NCI-H1092 (cell line): Measurements from ENCODE around the gene TRAP1.

Experiments
- DNase-seq: peaks from one replicate; lab custom pipeline; 2025; lab: John Stamatoyannopoulos, UW

The TRAP1 gene

DNA sequence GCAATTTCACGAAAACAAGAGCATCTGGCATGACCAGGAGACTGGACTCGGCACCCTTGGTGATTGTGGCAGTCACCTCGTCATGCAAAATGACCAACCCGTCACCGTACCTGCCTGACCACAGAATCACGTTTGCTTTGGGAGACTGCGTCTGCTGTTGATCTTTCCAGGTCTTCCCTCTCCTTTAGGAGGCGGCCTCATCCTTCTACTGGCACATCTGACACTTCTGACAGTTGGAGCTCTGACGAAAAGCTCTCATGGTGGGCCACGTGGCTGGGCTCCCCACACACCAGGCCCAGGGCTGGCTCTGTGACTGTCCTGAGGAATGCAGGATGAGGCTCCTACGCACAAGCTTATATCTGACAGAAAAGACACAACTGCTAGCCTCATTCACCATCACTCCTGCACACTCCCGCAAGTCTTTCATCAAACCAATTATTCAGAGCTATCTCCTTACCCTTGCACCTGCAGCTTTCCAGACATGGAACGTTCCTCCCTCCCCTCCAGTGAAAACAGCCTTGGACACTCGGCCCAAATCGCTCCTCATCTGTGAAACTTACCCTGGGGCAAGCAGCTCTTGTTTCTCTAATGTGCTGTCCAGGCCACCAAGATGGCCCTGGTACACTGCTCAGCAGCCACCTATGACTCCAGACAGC, 3.6 kb downstream of the TRAP1 start:
- no peak for DNase-seq

DNA sequence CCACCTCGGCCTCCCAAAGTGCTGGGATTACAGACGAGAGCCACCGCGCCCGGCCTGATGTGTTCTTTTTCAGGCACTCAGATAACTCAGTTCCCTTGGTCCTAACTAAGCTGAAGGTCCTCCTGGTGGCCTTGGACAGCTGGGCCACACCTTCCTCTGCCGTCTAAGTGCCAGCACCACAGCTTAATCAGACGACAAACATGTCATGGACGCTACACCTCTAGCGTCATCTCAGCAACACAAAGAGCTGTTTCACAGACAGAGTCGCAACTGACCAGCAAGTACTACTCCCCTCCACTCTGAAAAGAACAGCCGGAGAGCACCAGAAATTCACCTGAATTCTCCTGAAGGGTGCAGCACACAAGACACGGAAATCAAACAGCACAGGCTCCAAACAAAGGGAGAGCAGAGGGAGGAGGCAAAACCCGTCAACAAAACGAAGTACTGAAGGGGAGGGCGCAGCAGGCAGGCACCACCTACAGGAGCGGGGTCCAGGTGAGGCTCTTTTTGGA, 4.4 kb downstream of the TRAP1 start:
- DNase-seq, result no peak

DNA sequence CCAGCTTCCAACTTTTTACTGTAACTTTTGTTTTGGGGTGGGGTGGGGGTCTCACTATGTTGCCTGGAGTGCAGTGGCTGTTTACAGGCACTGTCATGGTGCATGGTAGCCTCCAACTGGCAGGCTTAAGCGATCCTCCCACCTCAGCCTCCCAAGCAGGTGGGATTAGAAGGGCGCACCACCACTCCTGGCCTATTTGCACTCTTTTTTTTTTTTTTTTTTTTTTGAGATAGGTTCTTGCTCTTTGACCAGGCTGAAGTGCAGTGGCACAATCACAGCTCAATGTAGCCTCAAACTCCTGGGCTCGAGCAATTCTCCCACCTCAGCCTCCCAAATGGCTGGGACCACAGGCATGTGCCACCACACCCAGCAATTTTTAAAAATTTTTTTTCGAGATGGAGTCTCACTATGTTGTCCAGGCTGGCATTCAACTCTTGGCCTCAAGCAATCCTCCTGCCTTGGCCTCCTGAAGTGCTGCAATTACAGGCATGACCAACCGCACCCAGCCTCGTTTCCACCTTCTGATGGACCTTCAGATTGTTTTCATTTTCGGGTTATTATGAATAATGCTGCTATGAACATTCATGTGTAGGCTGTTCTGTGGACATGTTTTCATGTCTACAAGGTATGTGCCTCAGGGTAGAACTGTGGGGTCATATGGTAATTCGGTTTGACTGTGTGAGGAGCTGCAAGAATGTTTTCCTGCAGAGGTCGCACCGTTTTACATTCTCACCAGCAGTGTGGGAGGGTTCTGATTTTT, 10.9 kb downstream of the TRAP1 start:
- DNase-seq, result no peak

DNA sequence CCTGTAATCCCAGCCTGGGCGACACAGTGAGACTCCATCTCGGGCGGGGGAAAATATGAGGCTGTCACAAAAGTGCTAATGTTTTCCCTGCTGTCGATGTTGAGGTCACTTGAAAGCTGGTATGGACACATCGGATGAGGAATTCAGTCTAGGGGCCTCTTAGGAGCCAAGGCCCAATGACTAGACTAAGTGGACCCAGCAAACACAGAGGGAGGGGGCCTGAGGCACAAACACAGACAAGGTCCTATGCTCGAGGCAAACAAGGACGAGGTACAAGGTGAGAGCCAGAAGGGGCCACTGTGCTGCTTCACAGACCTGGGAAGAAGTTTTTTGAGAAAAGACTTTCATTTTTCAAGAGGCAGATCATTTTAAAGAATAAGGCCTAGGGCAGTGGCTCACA, 15.2 kb downstream of the TRAP1 start:
- DNase-seq, result no peak

DNA sequence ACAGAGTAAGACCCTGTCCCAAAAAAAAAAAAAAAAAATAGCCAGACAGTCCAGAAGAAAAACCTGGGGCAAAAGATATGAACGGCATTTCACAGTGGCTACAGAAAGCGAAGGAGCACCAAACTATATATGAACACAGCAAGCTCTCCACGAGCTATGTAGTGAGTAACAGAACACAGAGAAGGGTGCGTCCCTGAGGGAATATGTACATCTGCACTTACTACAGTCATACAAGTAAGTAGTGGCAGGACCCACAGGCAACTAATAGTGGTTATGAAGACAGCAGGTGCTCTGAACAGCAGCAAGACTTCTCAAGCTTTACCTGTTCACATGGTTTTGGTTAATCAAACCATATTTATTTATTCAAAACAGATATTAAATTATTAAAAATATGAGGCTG, 15.8 kb downstream of the TRAP1 start:
- no peak for DNase-seq

DNA sequence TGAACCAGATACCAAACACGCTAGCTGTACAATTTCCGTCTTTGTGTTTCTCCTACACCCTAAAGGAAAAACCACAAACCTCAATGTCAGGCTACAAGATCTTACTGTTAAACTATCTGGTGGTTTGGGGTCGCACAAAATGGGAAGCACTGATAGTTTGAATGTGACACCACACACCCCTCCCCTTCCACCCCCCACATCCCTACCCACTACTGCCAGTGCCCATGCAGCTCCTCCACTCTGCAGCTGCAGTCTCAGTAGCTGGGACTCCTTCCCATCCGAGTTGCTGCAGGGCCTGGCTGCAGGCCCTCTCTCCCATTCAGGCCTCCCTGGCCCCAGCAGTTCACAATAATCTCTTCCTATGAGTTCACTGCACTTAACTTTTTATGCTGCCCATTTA, 18.4 kb downstream of the TRAP1 start:
- DNase-seq, result no peak

DNA sequence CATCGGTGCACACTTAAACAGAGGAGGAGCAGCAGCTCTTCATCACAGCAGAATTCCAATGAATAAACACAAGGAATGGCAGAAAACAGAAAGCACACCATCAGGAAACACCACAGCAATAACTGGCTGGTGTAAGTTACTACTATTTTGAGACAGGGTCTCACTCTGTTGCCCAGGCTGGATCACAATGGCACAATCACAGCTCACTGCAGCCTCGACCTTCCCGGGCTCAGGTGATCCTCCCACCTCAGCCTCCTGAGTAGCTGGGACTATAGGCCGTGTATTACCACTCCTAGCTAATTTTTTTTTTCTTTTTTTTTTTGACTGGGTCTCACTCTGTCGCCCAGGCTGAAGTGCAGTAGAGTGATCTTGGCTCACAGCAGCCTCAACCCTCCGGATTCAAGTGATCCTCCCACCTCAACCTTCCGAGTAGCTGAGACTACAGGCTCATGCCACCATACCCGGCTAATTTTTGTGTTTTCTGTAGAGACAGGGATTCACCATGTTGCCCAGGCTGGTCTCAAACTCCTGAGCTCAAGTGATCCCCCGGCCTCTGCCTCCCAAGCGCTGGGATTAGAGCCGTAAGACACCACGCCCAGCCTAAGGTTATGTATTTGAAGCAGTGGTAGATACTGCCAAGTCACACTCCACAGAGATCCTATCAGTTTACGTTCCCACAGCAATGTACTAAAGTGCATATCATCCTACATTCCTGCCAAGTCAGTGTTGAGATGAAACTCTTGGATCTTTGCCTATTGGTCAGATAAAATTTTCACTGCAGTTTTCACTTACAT, 20.7 kb downstream of the TRAP1 start:
- no peak for DNase-seq

DNA sequence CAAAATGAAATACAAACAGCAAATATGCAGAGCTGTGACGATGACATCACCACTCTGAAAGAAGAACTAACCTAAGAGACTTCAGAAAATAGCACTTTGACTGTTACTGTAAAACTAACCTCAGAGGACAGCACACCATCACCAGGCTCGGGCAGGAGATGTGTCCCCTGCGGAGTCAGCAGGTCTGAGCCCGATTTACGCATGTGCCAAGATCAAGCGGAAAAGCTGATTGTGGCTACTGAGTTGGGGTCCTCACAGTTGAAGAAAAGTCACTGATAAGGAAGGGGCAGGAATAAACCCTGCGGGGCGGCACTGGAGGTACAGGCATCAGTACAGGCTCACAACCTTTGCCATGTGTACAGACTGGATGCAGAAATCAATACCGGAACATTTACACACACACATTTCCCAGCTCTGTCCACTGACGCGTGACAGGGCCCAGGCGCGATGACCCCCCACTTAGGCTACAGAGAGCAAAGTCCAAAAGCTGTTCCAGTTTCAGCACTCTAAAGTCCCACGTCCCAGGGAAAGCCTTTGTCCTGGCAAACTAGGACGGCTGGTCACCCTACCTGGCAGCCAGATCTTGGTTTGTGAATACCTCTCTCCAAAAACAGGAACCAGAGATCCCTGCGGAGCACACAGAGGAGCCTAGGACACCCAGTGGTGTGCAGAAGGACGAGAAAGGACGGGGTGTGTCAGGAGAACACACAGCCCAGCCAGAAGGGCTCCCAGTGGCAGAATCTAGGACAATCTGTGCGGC, 21.5 kb downstream of the TRAP1 start:
- DNase-seq, result no peak

DNA sequence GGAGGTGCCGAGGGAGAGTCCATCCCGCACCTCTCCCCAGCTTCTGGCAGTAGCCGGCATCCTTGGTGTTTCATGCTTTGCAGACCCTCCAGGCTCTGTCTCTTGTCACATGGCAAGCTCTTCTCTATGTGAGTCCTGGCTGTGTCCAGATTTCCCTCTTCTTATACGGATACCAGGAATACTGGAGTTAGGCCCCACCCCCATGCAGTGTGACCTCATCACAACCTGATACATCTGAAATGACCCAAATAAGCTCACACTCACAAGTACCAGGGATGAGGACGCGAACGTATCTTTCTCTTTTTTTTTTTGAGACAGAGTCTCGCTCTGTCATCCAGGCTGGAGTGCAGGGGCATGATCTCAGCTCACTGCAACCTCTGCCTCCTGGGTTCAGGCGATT, 23.3 kb downstream of the TRAP1 start:
- no peak for DNase-seq

DNA sequence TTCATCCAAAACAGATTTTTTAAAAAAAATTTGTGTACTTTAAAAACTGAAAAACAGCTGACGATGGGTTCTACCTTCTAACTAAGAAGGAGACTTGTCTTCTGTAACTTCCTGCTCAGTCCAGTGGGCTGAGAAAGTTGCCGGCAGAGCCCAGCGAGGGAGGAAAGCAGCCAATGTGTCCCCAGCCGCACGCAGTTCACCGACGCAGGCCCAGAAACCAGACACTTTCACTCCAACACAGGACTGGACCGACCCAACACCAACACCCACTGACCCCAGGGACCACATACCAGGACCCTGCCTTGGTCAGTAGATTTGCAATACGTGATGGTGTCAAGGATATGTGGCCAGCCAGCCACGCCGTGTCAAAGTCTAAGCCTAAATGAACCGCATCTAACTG, 25.6 kb downstream of the TRAP1 start:
- DNase-seq, result no peak

DNA sequence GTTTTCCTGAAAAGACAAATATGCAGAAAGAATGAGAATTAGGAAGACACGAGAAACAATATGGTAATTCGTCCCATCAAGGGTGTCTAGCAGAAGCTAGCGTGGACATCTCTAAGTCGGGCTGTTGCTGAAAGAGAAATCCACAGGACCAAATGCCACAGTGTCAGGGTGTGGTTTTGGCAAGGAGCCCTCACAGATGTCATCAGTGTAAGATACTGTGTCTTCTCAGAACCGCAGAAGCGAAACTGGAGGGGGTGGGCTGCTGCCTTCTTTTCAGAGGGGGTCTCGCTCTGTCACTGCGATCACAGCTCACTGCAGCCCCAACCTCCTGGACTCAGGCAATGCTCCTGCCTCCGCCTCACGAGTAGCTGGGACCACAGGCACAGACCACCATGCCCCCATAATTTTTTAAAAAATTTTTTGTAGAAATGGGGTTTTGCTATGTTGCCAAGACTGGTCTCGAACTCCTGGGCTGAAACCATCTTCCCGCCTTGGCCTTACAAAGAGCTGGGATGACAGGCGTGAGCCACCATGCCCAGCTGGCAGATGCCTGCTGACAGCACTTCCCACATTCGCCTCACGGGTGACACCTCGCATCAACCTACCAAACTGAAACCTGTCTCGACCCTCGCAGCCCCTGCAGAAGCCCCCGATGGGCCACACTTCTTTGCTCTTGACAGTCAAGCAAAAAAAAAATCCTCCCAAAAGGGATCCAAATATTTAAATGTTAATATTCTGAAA, 26.2 kb downstream of the TRAP1 start:
- DNase-seq, result no peak

DNA sequence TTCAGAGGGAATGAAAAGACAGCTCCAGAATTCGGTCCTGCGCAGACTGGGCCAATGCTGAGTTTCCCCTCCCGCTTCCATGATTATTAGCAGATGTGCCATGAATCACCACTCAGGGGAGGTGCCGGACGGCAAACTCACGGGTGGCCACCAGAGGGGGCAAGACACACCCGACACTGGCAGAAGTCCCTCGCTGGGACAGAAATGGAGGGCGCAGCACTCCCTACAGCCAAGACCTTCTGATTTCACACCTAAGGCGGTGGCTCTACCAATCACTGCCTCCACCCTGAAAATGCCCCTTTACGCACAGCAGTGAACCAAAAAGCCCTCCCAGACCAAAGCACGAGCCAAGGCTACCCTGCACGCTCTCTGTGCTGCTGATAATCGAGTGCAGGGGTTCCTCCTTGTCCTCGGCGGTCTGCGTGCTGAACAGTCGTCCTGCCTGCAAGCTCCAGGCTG, 26.8 kb downstream of the TRAP1 start:
- peak; percentile 58 for DNase-seq

DNA sequence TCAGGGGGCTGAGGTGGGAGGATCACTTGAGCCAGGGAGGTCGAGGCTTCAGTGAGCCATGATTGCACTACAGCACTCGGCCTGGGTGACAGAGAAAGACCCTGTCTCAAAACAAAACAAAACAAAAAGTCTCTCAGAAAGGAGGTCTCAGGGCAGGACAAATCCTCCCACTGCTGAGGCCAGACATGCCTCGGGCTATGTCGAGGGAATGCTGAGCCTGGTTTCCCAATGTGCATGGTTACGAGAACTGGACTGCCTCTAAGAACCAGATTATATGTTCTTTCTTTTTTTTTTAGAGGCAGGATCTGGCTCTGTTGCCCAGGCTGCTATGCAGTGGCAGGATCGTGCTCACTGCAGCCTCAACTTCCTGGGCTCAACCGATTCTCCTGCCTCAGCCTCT, 27.6 kb downstream of the TRAP1 start:
- no peak for DNase-seq

DNA sequence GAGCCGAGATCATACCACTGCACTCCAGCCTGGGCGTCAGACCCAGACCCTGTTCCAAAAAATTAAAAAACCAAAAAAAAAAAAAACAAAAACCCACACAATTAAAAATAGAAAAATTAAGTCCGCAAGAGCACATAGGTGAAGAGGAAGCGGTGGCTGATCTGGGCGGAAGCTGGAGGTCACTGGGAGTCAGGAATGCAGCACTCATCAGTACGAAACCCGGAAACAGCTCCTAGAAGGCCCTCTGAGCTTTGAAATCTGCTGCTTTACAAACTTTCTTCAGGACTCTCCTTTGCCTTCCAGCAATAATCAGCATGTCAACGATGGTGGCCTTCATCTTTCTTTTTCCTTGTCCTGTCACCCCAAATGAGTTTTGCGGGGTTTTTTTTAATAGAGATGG, 29.5 kb downstream of the TRAP1 start:
- DNase-seq, result no peak

DNA sequence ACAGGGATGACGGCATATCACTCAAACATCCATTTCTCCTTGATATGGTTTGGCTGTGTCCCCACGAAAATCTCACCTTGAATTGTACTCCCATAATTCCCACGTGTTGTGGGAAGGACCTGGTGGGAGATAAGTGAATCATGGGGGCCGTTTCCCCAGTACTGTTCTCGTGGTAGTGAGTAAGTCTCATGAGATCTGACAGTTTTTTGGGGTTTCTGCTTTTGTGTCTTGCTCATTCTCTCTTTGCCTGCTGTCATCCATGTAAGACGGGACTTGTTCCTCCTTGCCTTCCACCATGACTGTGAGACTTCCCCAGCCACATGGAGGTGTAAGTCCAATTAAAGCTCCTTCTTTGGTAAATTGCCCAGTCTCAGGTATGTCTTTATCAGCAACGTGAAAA, 30.3 kb downstream of the TRAP1 start:
- DNase-seq, result no peak

DNA sequence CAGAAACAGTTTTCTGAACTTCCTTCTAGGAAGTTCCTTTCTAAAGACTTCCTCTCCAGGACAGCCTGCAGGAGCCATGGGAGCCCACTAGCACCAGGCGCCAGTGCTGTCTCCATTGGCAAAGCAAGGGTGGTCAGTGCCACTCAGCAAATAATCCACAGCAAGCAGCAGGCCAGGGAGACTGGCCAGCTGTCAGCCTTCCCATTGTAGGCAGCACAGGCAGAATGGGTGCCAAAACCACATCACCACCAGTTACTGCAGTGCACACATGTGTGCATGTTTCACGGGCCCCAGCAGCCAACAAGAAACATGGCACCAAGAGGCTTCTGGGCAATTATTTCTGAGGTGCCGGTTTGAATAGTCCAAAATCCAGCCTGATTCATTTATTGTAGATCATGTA, 36.1 kb downstream of the TRAP1 start:
- DNase-seq, result no peak

DNA sequence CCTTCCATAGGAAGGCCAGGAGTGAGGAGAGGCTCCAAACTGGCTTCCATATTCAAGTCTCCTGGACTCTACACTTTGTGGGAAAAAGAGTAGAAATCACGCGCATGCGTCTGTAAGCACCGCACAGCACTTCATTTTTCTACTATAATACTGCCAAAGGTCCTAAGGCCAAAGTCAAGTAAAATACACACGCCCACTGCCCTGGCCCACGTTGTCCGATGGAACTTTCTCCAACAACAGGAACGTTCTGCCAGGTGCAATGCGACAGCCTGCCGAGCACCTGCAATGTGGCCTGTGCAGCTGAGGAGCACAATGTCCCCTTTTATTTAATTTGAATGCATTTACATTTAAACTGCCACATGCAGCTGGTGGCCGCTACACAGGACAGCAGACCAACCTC, 39.3 kb downstream of the TRAP1 start:
- no peak for DNase-seq

DNA sequence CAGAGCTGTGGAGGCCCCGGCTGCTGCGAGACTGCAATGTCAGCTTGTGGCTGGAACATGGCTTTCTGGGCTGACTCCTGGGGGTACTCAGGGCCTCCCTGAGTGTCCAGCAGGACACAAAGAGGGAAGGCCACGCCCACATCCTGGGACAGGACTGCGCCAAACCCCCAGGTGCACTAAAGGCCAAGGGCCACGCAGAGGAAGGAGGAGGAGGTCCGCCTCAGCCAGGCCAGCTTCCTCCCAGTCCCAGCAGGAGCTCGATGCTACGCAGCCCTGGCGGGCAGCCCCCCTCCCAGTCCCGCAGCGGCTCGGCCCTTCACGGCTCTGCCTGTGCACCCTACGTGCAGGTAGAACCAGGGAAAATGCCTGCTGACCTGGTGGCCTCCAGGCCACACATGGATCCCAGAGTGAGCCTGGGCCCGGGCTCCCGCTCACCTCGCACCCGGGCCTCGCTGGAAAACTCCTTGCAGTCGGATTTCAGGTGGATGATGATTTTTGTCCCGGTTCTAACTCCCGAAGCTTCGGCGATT, 41.7 kb downstream of the TRAP1 start:
- no peak for DNase-seq

DNA sequence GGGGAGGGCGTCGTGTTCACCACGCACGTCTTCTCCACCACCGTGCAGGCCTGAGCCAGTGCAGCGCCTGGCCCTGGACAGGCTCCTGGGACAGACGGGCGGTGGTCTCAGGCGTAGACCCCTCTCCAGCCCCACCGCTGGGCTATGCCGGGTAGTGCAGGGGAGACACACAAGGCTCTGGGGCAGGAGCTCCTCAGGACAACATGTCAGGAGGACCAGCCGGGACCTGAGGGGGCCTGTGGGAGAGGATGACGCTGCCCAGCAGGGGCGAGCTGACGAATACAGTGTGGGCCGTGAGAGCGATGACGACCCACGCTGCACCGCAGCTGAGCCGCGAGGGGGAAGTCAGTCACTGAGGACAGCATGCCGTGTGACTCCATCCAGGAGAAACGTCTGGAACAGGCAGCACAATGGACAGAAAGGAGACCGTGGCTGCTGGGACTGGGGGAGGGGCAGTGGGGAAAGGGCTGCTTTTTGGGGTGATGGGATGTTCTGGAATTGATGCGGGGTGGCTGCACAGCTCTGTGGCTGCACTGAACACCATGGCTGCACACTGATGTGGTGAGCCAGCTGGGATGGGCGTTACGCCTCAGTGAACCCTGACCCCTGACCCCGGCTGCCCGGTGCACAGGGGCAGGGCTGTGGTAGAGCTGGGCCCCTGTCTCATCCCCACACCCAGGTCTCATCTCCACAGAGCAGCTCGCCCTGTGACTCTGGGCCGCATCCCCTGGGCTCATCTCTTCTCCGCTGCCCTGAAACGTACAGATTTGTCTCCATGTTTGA, 42.6 kb downstream of the TRAP1 start:
- no peak for DNase-seq

DNA sequence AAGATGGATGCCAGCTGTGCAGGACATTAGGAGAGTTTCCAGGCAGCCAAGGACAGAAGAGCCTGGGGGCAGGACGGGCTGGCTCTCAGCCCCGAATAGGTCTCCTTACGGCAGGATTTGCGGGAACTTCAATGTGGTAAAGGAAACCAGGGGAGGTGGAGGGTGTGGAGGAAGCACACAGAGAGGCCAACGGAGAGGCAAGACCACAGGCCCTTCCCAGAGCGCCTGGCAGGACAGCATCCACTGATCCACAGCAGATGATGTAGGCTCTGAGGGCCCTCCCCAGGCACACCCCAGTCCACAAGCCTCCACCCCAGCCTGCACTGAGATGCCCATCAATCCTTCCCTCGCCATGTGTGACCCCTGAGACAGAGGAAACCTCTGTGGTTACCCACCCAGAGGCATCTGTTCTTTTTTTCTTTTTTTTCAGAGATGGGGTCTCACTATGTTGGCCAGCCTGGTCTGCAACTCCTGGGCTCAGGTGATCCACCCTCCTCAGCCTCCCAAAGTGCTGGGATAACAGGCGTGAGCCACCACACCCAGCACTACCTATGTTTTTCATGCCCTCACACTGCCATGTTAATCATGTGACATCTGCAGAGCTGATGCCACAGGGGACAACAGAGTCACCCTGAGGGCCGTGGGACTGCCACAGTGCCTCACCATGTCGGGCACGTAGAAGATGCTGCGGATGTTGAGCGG, 43.5 kb downstream of the TRAP1 start:
- DNase-seq, result no peak
